ENCODE data around the gene RTN4RL1. TPM values are rescaled to one million over a fixed set of nuclear protein-coding genes. Genes with fewer than 3 reads are reported as not detected.

The RTN4RL1 gene
- total and polyA plus RNA-seq, 2 of the 13 experiments (the other 11 are each of a cell fraction or from before 2014, with no cell fraction given): 0.01 TPM; not detected in 1

DNA sequence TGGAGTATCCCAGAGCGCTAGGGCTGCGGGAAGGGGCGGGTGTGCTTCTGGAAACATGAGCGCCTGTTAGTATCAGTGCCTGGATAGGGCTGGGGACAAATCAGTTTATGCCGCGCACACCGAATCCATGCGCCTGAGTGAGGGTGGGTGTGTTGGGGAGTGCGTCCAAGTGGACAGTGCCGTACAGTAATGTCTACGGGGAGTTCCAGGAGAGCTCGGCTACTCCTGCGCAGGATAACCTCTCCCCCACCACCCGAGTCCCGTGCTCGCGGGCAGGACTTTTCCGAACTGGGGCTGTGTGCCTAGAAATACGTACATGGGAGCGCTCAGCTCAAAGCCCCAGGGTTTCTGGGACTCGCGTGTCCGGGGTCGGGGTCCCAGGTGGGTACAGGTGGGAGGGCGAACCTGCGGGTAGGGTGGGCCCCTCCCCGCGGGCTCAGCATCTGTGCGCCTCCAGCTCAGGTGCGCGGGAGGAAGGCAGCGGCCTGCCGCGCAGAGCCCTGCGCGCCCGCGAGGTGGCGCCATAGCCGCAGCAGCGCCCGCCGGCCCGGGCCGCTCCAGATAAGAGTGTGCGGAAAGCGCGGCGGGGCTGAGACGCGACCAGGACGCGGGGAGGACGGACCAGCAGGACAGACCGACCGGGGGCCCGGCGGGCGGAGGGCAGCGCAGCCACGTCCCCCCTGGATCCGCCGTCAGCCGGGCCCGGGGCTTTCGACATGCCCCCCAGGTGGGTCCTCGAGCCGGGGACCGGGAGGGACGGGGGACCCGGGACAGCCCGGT lies 29.6 kb upstream of the RTN4RL1 start, which contains the start of gene HIC1 (continued):
- TF ChIP-seq ZFP41 (CRISPR knock-in tag; IDR thresholded peaks at IDR 0.05; ENCODE audit: borderline replicate concordance): no peak
- no peak for TF ChIP-seq ZBTB4 (CRISPR knock-in tag; IDR thresholded peaks at IDR 0.05; ENCODE audit: borderline replicate concordance)
- peak; percentile 47 for TF ChIP-seq YY1 (IDR thresholded peaks at IDR 0.05; ENCODE audit: insufficient read depth, insufficient replicate concordance, low read depth, low read length)
- no peak for TF ChIP-seq SIX4 (CRISPR knock-in tag; IDR thresholded peaks at IDR 0.05)
- TF ChIP-seq JUND (CRISPR knock-in tag; IDR thresholded peaks at IDR 0.05): no peak
- TF ChIP-seq ZNF17 (CRISPR knock-in tag; IDR thresholded peaks at IDR 0.05): no peak
- TF ChIP-seq HMGXB3 (CRISPR knock-in tag; IDR thresholded peaks at IDR 0.05; ENCODE audit: borderline replicate concordance): no peak
- no peak for TF ChIP-seq SETDB1 (CRISPR knock-in tag; IDR thresholded peaks at IDR 0.05; ENCODE audit: borderline replicate concordance)
- no peak for TF ChIP-seq SNAPC2 (CRISPR knock-in tag; IDR thresholded peaks at IDR 0.05)
- no peak for TF ChIP-seq NFYB (CRISPR knock-in tag; IDR thresholded peaks at IDR 0.05)
- no peak for TF ChIP-seq HNF4G (IDR thresholded peaks at IDR 0.05; ENCODE audit: borderline replicate concordance, low read depth, low read length)
- no peak for TF ChIP-seq HNF4G (CRISPR knock-in tag; IDR thresholded peaks at IDR 0.05; ENCODE audit: borderline replicate concordance, low read depth)
- TF ChIP-seq ZNF577 (CRISPR knock-in tag; IDR thresholded peaks at IDR 0.05; ENCODE audit: borderline replicate concordance, low read depth): no peak
- TF ChIP-seq SSRP1 (CRISPR knock-in tag; IDR thresholded peaks at IDR 0.05): no peak
- no peak for TF ChIP-seq HNRNPK (IDR thresholded peaks at IDR 0.05; ENCODE audit: low read depth, low read length, poor library complexity, severe bottlenecking)
- TF ChIP-seq MED13 (CRISPR knock-in tag; IDR thresholded peaks at IDR 0.05): no peak
- no peak for TF ChIP-seq ERF (CRISPR knock-in tag; IDR thresholded peaks at IDR 0.05)
- no peak for TF ChIP-seq TP53 (CRISPR knock-in tag; conservative IDR thresholded peaks at IDR 0.05)
- TF ChIP-seq, protein P1, sequence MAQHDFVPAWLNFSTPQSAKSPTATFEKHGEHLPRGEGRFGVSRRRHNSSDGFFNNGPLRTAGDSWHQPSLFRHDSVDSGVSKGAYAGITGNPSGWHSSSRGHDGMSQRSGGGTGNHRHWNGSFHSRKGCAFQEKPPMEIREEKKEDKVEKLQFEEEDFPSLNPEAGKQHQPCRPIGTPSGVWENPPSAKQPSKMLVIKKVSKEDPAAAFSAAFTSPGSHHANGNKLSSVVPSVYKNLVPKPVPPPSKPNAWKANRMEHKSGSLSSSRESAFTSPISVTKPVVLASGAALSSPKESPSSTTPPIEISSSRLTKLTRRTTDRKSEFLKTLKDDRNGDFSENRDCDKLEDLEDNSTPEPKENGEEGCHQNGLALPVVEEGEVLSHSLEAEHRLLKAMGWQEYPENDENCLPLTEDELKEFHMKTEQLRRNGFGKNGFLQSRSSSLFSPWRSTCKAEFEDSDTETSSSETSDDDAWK (CRISPR knock-in tag; IDR thresholded peaks at IDR 0.05): no peak

Measured in HepG2 (cell line).